GM12891 (cell line): ENCODE results near the gene LOXL1.

Source experiments
- POLR2A ChIP-seq: IDR thresholded peaks from 2 replicates; pipeline ENCODE4 v1.6.1; 2011; ENCODE audit warnings: low read depth, low read length, control low read depth
- TAF1 ChIP-seq: IDR thresholded peaks from 2 replicates; pipeline ENCODE4 v1.6.1; 2011; ENCODE audit warnings: low read depth, low read length, control low read depth

GRCh38 chr15:73930371-73930770 is 4.1 kb downstream of the LOXL1 start:
- TF ChIP-seq POLR2A = no peak
- TF ChIP-seq TAF1 = no peak
